Retina (tissue), 1 donor: Measurements from ENCODE around the gene PNRC1.
"Not testable (repeated sequence)": the region's sequence is repeated elsewhere in the genome, so short reads cannot be mapped to it uniquely, and the experiment has no call there.

Experiments
- DNase-seq: peaks from one replicate; pipeline ENCODE4 v3.0.0-alpha.2; 2016

The PNRC1 gene

DNA sequence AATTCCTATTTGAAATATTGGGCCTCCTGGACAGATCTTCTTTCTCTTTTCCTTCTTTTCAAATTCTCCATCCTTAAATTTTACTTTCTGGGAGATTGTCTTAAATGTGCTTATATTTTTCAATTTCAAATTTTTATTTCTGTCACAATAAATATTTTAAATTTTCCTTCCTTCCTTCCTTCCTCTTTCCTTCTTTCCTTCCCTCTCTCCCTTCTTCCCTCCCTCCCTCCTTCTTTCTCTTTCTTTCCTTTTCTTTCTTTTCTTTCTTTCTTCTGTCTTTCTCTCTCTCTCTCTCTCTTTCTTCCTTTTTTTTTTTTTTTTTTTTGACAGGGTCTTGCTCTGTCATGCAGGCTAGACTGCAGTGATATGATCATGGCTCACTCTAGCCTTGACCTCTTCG lies 16.7 kb upstream of the PNRC1 start:
- no peak for DNase-seq

DNA sequence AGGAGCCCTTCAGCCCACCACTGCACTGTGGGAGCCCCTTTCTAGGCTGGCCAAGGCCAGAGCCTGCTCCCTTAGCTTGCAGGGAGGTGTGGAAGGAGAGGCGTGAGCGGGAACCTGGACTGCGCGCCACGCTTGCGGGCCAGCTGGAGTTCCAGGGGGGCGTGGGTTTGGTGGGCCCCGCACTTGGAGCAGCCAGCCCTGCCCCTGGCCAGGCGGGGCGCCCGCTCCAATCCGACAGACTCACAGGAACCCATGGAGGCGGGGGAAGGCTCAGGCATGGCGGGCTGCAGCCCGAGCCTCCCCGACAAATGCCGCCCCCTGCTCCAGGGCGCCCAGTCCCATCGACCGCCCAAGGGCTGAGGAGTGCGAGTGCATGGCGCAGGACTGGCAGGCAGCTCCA lies 15.6 kb upstream of the PNRC1 start:
- not testable (repeated sequence) for DNase-seq

DNA sequence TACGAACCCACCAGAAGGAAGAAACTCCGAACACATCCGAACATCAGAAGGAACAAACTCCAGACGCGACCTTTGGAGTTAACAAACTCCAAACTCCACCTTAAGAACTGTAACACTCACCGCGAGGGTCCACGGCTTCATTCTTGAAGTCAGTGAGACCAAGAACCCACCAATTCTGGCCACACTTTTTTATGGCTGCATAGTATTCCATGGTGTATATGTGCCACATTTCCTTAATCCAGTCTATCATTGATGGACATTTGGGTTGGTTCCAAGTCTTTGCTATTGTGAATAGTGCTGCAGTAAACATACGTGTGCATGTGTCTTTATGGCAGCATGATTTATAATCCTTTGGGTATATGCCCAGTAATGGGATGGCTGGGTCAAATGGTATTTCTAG lies 14.4 kb upstream of the PNRC1 start:
- DNase-seq = not testable (repeated sequence)

DNA sequence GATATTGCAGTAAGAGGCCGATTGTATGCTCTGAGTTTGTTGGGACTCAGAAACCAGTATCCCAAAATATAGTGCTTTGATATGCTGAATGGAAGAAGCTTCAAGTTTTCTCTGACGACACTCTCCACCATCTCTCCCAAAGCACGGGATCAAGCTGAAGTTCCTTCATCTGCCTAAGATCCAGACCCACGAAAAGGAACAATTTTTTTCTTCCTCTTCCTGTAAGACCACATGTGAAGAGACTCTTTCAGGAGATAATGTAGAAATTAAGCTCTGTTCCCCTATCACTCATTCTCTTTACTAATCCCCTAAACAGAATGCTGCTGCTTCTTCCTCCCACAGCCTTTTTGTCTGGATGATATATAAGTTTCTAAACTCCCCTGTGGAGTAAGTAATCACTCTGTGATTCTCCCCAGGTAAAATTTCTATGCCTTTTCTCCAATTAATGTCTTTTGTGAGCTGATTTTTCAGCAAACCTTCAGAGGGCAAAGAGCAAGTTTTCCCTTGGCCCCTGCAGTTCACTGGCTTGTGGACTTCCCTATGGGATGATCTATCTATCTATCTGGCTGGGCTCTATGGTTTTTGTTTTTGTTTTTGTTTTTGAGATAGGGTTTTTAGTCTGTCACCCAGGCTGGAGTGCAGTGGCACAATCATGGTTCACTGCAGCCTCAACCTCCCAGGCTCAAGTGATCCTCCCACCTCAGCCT lies 13.5 kb upstream of the PNRC1 start:
- DNase-seq = no peak

DNA sequence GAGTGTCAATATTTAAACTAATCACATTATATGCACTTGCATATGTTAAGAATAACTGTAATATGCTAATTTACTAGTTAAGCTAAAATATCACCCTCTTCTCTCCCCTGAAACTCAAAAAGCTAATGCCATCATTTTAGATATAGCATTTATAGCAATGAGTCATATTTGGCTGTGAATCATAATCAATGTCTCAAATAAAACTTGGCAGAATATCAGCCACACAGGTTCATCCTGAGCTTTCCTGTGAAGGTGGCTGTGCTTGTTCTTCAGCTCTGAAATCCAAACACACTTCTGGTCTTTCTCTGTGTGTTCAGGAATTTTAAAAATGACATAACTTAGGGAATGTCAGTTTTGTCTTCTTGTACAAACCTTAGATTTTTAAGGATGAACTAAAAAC lies 12.8 kb upstream of the PNRC1 start:
- DNase-seq = no peak

DNA sequence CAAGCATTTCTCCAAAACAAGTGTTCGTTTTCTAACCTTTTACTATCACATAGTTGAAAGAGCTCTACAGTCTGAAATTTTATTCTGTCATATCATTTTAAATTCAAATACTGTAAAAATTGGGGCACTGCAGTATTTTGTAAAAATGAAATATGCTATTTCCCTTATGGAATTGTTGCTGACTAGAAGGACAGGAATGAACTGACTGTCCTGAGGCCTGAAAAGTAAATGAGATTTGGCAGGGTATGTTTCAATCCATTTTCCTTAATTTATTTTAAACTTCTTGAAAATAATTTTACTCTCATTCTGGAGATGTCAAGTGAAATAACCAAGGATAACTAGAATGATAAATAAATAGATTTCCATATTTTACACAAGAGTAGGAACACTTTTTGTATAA lies 11.9 kb upstream of the PNRC1 start:
- no peak for DNase-seq

DNA sequence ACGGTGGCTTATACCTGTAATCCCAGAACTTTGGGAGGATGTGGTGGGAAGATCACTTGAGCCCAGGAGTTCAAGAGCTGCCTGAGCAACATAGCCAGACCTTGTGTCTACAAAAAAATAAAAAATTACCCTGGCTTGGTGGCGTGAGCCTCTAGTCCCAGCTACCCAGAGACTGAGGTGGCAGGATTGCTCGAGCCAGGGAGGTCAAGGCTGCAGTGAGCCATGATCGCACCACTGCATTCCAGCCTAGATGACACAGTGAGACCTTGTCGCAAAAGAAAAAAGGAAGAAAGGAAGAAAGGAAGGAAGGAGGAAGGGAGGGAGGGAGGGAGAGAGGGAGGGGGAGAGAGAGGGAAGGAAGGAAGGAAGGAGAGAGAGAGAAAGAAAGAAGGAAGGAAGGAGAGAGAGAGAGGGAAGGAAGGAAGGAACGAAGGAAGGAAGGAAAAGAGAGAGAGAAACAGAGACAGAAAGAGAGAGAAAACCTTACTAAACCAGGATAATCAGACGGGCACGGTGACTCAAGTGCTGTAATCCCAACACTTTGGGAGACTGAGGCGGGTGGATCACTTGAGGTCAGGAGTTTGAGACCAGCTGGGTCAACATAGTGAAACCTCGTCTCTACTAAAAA lies 10.9 kb upstream of the PNRC1 start:
- no peak for DNase-seq

DNA sequence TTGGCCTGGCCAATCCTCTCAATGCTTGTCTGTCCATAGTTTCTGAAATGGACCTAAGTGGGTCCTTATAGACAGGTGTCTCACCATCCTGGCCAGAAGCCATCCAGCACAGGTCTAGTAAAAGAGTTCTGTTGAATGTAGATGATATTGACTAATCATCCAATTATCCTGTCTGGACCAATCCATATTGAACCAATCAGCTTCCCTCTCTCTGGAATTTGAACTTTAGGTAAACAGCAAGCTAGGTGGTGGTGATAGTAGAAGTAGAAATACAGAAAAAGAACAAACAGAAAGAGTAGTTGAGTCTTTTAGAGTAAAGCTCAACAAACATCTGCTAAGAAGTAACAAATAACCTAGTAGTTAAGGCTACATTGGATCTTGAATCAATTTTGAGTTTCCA lies 9.5 kb upstream of the PNRC1 start:
- no peak for DNase-seq

DNA sequence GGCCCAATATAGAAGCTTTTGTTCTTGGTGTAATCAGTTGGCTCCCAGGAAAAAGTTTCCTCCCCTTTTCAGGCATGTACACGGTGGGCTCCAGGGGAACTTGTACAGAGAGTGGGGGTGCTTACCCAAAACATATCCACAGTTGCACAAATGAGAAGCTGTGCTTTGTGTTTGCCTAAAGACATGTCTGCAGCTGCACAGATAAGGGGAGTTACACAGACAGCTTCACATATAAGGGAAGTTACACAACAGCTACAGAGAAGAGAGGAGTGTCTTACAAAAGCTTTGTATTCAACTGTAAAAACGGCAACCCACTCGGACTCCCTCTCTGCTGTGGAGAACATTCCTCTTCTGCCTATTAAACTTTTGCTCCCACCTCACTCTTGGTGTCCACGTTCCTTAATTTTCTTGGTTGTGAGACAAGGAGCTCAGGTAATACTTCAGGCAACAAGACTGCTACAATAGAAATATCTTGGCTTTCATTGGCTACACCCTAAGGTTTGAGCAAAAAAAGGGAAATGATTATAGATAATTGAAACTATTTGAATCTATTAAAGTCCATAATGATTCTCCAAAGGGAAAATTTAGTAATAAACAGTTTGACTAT lies 7.4 kb upstream of the PNRC1 start:
- DNase-seq = no peak

DNA sequence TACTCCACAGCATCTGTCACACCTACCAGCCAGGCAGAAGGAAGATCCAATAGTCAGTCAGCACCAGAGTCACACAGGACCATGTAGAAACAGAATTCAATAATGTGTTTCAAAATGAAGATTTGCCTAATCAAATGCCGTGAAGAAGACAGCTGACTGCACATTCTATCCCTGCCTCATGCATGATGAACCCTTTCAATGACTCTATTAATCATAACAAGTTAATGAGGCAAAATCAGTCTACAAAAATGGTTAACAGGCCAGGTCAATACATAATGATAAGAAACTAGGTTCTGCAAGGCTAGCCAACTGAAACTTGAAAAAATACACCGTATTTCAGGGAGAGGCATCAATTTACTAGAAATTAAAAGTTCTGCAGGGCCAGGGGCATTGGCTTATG lies 6.7 kb upstream of the PNRC1 start:
- no peak for DNase-seq

DNA sequence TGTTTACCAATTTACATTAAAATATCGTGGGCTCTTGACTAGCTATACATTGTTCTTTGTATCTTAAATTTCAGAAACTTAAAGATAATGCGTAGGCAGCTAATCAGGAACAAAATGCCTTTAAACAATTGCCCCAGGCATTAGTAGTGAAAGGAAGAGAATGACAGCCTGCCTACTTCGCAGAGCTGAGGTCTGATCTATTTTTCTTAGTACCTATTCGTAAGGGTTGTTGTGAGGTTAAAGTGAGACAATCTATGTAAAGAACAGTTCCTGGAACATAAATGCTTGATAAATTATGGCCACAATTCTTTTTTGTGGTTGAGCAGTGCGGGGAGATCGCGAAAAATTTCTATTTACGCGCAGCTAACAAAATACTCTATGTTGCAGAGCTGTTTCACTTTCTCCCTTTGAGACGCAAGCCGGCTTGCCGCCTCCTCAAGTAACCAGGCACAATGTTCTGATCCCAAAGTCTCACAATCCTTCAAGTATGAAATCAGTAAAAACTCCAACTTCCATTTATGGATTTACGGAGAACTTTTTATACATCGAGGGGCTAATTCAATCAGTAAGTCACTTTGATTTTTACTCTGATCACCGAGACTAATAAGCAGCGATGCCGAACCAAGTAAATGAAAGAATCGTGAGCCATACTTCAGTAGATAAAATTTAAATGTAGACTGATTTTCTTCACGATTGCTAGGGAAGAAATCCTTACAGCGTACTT lies 878 bp upstream of the PNRC1 start:
- peak; percentile 85 for DNase-seq

DNA sequence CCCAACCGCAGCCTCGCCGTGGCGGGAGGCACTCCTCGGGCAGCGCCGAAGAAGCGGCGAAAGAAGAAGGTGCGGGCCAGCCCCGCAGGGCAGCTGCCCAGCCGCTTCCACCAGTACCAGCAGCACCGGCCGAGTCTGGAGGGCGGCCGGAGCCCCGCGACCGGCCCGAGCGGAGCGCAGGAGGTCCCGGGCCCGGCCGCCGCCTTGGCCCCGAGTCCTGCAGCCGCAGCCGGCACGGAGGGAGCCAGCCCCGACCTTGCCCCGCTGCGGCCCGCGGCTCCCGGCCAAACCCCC lies 525 bp downstream of the PNRC1 start:
- no peak for DNase-seq

DNA sequence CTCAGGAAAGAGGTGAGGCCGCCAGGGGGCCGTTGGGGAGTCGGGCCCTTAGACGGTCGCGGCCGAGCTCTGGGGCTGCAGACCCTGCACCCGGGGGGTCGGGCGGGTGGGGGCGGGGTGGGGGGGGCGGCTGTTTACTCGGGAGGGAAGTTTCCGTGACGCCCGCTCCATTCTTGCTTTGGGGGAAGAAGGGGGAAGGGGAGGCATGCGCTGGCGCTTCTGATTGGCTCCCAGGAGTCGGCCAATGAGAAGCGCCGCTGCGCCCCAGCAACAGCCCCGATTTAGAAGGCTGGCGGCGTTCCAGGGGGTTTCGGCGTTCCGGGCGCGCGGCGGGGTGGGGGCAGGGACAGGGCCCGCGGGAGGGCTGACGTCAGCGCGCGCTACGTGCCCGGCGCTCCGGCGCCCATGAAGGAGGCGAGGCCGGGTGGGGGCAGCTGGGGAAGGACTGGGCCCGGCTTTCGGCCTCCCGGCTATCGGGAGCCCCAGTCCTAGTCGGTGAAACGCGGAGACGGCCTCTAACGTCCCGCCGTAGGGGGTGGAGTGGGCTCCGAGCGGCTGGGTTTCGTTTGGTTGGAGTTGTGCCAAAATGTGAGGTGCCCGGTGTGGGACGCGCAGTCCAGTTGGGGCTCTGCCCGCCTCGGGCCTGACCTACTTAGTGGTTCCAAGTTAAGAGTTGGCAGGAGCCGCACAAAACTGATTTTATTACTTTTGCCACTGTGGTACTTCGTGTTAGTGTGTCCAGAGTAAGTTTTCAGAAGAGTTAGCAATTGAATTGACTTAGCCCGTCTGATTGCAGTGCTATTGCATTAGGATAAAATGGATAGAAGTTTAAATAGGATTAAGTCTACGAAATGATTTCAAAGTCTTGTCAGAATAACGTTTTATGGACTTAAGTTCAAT lies 1.1 kb downstream of the PNRC1 start:
- DNase-seq = peak; percentile 93

DNA sequence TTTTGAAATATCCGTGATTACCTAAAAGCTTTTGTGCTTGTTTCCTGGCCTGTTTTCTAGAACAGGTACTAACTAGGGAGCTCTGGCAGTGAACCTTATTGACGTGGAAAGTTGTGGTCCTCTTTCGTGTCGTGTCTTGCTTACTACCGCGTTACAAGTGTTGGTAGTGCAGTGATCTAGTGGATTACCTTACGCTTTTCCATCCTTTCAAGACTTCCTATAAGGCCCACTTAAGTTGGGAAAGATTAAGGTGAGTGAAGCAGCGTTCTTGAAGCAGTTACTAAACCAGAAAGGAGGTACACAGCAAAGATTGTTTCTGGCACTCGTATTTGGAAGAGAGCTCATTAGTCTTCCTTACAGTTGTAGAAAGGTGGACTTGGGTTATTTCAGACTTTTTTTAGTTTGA lies 1.9 kb downstream of the PNRC1 start:
- peak; percentile 24 for DNase-seq

DNA sequence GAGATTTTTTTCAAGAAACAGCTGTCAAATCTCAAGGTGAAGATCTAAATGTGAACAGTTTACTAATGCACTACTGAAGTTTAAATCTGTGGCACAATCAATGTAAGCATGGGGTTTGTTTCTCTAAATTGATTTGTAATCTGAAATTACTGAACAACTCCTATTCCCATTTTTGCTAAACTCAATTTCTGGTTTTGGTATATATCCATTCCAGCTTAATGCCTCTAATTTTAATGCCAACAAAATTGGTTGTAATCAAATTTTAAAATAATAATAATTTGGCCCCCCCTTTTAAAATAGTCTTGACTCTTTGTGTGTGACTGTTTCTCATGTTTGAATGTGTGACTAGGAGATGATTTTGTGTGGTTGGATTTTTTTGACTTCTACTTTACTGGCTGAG lies 4.0 kb downstream of the PNRC1 start:
- DNase-seq = no peak

DNA sequence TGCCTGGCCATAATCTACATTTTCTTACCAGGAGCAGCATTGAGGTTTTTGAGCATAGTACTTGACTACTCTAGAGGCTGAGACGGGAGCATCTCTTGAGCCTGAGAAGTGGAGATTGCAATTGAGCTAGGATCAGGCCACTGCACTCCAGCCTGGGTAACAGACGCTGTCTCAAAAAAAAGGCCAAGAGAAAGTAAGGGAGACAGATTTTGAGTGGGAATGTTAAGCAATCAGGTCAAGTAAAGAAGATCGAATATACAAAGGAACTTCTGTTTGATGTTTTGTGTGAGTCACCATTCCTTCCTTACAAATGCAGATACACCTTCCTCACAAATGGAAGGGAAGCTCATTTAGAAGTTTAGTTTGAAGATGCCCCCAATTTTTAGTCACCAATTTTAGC lies 4.4 kb downstream of the PNRC1 start:
- no peak for DNase-seq

DNA sequence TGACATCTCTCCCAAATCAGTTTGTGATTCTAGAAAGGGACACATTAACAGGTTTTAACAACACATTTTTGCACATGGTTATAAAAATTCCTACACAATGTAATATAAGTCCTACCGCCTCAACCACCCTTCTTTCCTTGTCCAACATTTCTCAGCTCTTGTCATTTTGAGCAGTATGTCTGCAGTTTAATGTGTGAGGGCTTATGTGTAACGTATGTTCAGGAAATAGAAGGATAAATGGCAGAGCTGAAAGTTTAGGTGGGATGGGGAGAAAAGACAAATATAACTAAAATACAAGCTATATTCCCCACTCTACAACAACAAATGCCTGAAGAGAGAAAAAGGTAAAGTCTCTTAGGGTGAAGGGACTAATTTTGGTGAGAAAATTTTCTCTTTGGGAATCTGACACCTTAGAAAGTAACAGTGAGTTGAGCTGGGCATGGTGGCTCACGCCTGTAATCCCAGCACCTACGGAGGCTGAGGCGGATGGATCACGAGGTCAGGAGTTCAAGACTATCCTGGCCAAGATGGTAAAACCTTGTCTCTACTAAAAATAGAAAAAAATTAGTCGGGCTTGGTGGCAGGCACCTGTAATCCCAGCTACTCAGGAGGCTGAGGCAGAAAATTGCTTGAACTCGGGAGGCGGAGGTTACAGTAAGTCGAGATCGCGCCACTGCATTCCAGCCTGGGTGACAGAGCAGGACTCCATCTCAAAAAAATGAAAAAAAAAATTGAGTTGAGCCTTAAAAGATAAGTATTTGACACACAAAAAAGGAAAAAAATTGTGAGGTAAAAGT lies 5.1 kb downstream of the PNRC1 start:
- no peak for DNase-seq

DNA sequence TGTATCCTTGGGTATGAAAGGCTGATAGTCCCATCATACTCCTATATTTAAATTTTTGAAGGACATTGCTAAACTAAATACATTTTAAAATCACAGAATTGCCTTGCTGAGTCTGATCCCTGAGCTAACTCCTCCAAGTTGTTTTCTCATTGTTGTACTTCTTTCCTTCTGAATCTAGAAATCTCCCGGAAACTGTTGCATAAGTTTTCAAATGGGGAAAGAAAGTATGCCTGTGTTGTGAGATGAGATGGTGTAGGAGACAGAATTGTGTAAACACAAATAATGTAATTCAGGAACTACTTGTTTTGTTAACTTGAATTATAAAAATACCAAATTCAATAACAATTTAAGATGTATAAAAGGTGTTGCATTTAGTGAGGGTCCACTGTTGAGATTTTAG lies 7.3 kb downstream of the PNRC1 start:
- DNase-seq = no peak

DNA sequence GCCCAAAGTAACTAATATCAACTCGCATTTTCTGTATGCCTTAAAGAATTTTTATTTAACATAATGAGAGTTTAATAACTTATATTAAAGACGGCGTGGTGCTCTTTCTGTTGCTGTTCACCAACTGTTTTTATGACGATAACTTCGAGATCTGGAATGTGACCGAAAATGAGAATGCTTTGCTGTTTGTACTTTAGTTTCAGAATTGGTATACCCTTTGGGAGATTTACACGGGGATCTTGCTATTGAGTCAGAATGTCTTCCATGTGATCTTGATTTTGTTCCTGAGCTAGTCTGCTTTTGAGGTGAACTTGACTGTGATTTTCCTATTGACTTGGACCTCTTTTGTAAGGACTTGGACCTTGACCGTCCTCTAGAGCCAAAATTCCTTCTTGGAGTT lies 17.9 kb downstream of the PNRC1 start:
- no peak for DNase-seq

DNA sequence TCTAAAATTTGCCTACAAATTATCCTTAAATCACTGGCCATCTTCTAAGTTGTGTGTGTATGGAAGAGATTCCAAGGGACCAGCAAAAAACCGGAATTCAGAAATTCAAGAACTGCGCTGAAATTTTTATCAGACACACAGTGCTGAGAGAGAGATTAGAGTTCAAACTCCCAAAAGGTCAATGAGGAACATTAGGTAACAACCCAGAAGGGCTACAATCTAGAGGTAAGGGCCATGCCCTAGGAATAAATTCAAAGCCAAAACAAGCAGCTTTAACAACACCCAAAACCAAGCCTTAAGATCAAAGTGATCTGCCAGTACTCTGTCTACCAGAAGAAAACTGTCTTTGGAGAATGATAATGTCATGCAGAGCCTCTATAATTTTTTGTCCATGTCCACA lies 19.6 kb downstream of the PNRC1 start:
- no peak for DNase-seq

DNA sequence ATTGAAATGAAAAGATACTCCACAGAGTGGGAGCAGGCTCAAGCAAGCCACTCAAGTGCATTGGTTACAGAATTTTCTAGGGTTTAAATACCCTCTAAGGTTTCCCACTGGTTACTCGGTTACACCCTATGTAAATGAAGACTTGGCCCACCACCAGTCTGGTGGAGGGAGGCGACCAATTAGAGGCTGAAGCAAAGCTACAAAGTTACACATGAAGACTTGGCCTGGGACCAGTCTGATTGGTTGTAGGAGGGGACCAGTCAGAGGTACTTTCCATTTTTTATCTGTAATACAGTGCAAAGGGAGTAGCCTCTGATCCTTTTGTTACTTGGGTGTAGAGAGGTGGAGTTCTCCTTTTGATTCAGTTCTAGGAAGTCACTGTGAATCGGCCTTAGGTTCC lies 29.7 kb downstream of the PNRC1 start:
- DNase-seq = no peak

DNA sequence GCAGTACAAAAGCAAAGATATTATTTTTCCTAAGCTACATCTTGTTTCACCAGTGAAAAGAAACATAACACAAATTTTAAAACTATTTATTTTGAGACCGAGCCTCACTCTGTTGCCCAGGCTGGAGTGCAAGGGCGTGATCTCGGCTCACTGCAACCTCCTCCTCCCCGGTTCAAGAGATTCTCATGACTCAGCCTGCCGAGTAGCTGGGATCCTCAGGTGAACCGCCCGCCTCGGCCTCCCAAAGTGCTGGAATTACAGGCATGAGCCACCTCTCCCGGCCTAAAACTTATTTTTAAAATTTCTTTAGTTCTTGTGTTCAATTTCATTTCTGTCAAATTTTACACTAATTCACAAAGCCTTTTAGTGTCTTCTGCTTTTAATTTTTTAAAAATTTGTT lies 31.4 kb downstream of the PNRC1 start:
- no peak for DNase-seq
